ENCODE results near the gene CSRP2.

DNA sequence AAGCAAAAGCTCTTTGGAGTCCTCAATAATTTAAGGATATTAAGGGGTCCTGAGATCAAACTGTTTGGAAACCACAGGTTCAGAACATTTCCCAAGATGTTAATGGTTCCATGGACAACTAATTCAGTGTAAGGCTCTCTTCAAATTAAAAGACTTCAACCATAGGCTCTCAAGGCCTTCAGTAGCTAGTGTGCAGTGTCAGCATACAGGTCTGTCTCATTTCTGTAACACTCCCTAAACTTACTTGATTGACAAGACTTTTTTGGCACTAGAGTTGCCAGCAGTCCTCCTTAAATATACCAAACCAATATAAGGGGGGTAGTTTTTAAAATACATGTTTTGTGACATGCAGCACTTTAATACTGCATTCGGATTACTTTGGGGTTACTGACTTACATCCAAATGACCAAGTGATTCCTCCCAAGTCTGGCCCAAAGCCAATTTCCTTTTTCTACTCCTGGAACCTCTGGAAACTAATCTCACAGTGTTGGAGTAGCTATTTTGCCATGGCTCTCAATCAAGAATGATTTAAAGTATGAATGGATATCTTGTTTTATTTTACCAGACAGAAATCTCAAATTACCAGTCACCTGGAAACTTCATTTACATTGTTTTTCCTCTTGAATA is 22.7 kb downstream of the CSRP2 start:
- TF ChIP-seq, protein P1, sequence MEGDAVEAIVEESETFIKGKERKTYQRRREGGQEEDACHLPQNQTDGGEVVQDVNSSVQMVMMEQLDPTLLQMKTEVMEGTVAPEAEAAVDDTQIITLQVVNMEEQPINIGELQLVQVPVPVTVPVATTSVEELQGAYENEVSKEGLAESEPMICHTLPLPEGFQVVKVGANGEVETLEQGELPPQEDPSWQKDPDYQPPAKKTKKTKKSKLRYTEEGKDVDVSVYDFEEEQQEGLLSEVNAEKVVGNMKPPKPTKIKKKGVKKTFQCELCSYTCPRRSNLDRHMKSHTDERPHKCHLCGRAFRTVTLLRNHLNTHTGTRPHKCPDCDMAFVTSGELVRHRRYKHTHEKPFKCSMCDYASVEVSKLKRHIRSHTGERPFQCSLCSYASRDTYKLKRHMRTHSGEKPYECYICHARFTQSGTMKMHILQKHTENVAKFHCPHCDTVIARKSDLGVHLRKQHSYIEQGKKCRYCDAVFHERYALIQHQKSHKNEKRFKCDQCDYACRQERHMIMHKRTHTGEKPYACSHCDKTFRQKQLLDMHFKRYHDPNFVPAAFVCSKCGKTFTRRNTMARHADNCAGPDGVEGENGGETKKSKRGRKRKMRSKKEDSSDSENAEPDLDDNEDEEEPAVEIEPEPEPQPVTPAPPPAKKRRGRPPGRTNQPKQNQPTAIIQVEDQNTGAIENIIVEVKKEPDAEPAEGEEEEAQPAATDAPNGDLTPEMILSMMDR (IDR thresholded peaks at IDR 0.05; ENCODE audit: control extremely low read depth in 1 of 3, insufficient read depth in 1 of 3, low read depth in 1 of 3, low read length in 3 of 3), result no peak
- TF ChIP-seq POLR2AphosphoS5 (IDR thresholded peaks at IDR 0.05; ENCODE audit: low read depth, low read length), result no peak
- no peak for TF ChIP-seq CREB1 (IDR thresholded peaks at IDR 0.05)
- TF ChIP-seq CEBPB (IDR thresholded peaks at IDR 0.05; ENCODE audit: low read depth, low read length), result no peak
- TF ChIP-seq JUND (IDR thresholded peaks at IDR 0.05; ENCODE audit: low read length), result no peak
- TF ChIP-seq NRF1 (IDR thresholded peaks at IDR 0.05; ENCODE audit: low read depth, low read length), result no peak
- no peak for TF ChIP-seq SIRT6 (IDR thresholded peaks at IDR 0.05; ENCODE audit: low read length)
- no peak for TF ChIP-seq ATF2 (IDR thresholded peaks at IDR 0.05; ENCODE audit: low read length)
- TF ChIP-seq EZH2 (IDR thresholded peaks at IDR 0.05; ENCODE audit: low read depth, low read length, severe bottlenecking), result no peak
- no peak for TF ChIP-seq PHF8 (conservative IDR thresholded peaks at IDR 0.05; ENCODE audit: low read depth, low read length)
- TF ChIP-seq POLR2A (IDR thresholded peaks at IDR 0.05; ENCODE audit: control extremely low read depth in 1 of 2, low read depth in 2 of 2, low read length in 2 of 2), result no peak
- TF ChIP-seq EP300 (IDR thresholded peaks at IDR 0.05; ENCODE audit: borderline replicate concordance in 1 of 2, low read depth in 2 of 2, low read length in 2 of 2), result no peak
- TF ChIP-seq RAD21 (IDR thresholded peaks at IDR 0.05 in 1 of 2, conservative IDR thresholded peaks at IDR 0.05 in 1 of 2; ENCODE audit: low read depth in 2 of 2, low read length in 2 of 2), result no peak

All from H1 (cell line).